OCI-LY1 (cell line): ENCODE measurements around the gene MC5R.

Source experiments
- CTCF ChIP-seq: fragments of 200-600 bp; sonication (generic), shearing (Covaris generic); IDR thresholded peaks from 2 replicates; pipeline ENCODE4 v1.5.1; 2017; ENCODE audit warnings: mild to moderate bottlenecking, antibody characterized with exemption, low read length, moderate library complexity, mixed read lengths
- EZH2 ChIP-seq: fragments of 200-600 bp; sonication (generic), shearing (Covaris generic); IDR thresholded peaks from 2 replicates; pipeline ENCODE4 v1.8.0; 2017; ENCODE audit warnings: borderline replicate concordance, mixed run types, mild to moderate bottlenecking, antibody characterized with exemption, low read length, moderate library complexity, mixed read lengths

- TF ChIP-seq CTCF = no peak
- no peak for TF ChIP-seq EZH2
These were observed 44.7 kb downstream of the MC5R start for GRCh38 chr18:13868501-13869271.
